ENCODE data around the gene ERCC4.

The ERCC4 gene

DNA sequence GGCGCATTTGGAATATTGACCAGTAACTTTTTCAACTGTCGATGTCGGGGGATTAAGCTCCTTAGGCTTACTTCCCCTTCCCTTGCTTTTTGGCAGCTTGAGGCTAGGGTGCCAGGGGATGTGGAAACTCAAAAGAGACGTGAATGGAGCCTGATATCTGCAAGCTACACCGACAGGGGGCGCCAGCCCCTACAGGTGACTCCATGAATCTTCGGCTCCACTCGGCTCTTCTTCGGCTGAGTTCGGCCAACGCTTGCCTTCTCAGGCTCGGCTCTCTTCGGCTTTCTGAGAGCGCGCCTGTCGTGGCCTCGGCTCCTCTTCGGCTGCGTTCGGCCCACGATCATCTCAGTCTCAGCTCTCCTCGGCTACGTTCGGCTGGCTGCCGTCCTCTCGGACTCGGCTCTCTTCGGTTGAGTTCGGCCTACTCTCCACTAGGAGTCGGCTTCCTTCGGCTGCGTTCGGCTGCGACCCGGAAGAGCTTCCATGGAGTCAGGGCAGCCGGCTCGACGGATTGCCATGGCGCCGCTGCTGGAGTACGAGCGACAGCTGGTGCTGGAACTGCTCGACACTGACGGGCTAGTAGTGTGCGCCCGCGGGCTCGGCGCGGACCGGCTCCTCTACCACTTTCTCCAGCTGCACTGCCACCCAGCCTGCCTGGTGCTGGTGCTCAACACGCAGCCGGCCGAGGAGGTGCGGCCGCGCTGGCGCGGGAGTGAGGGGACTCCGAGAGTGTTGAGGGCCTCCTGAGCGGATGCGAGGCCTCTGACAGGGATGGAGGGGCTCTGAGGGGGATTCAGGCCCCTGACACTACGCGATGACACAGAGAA, at the start of gene ERCC4:
ERCC4 (plus strand) TSS at position 472 of the 827 bp plus-strand sequence; CDS start at position 484, 12 bp downstream.
- TF ChIP-seq GATA3 (IDR thresholded peaks at IDR 0.05; ENCODE audit: low read depth, low read length) (no peak), GATA2 (IDR thresholded peaks at IDR 0.05; ENCODE audit: low read depth, low read length) (no peak)

DNA sequence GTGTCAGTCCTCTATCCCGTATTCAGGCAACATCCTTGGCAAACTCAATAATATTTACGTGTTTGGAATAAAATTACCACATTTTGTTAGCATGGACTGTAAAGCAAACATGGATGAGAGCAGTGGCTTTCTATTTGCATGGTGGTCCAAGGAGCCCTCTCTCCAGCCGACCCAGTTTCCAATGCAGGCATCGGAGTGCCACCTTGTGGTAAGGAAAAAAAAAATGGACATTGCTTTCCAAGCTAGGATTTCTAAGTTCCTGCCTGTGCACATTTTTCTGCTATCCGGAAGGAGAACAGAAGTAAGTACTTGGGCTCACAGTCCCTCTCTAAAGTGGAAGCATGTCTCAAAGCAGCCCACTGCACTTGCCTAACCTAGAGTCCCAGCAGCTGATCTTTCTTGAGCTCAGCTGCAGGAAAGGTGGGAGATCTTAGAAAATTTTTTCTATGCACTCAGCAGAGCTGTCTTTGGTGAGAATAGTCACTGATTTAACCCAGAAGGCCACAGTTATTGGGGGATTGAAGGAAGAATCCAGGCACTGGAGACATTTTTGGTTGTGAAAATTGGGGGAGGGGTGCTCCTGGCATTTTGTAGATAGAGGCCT, 46.0 kb upstream of the ERCC4 start:
- TF ChIP-seq GATA3 (IDR thresholded peaks at IDR 0.05; ENCODE audit: low read depth, low read length) = no peak

- TF ChIP-seq GATA3 (IDR thresholded peaks at IDR 0.05; ENCODE audit: low read depth, low read length) (no peak), GATA2 (IDR thresholded peaks at IDR 0.05; ENCODE audit: low read depth, low read length) (no peak)
Measured at GRCh38 chr16:13875614-13876284, 44.2 kb upstream of the ERCC4 start.

- TF ChIP-seq GATA2 (IDR thresholded peaks at IDR 0.05; ENCODE audit: low read depth, low read length) (no peak), GATA3 (IDR thresholded peaks at IDR 0.05; ENCODE audit: low read depth, low read length) (no peak)
Measured at GRCh38 chr16:13883276-13883675, 36.7 kb upstream of the ERCC4 start.

- TF ChIP-seq GATA2 (IDR thresholded peaks at IDR 0.05; ENCODE audit: low read depth, low read length) (no peak), GATA3 (IDR thresholded peaks at IDR 0.05; ENCODE audit: low read depth, low read length) (no peak)
Measured at GRCh38 chr16:13883881-13884280, 36.1 kb upstream of the ERCC4 start.

GRCh38 chr16:13885700-13886099, 34.3 kb upstream of the ERCC4 start:
- TF ChIP-seq GATA3 (IDR thresholded peaks at IDR 0.05; ENCODE audit: low read depth, low read length) (no peak), GATA2 (IDR thresholded peaks at IDR 0.05; ENCODE audit: low read depth, low read length) (no peak)

DNA sequence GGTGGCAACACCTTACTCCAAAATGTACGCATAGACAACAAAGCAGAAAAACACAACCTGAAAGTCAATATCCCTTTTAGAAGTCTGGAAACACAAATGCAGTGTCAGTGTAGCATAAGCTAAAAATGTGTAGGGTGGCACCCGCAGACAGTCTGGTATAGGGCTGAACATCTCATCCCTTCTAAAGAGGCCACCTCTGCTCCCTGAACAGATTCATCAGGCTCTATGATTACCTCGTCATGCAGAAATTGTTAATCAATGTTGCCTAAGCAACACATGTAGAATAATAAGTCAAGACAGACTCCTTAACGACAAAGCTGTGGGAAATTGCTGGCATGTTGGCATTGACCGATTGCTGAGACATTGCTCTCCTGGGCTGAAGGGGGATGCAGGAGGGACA, 33.3 kb upstream of the ERCC4 start:
- TF ChIP-seq GATA3 (IDR thresholded peaks at IDR 0.05; ENCODE audit: low read depth, low read length) (no peak), GATA2 (IDR thresholded peaks at IDR 0.05; ENCODE audit: low read depth, low read length) (no peak)

GRCh38 chr16:13892301-13892700, 27.7 kb upstream of the ERCC4 start:
- TF ChIP-seq GATA3 (IDR thresholded peaks at IDR 0.05; ENCODE audit: low read depth, low read length) (no peak), GATA2 (IDR thresholded peaks at IDR 0.05; ENCODE audit: low read depth, low read length) (no peak)

GRCh38 chr16:13895516-13895915, 24.4 kb upstream of the ERCC4 start:
- no peak for TF ChIP-seq GATA3 (IDR thresholded peaks at IDR 0.05; ENCODE audit: low read depth, low read length)
- no peak for TF ChIP-seq GATA2 (IDR thresholded peaks at IDR 0.05; ENCODE audit: low read depth, low read length)

GRCh38 chr16:13896543-13897182, 23.3 kb upstream of the ERCC4 start:
- TF ChIP-seq GATA3 (IDR thresholded peaks at IDR 0.05; ENCODE audit: low read depth, low read length) = no peak
- no peak for TF ChIP-seq GATA2 (IDR thresholded peaks at IDR 0.05; ENCODE audit: low read depth, low read length)

DNA sequence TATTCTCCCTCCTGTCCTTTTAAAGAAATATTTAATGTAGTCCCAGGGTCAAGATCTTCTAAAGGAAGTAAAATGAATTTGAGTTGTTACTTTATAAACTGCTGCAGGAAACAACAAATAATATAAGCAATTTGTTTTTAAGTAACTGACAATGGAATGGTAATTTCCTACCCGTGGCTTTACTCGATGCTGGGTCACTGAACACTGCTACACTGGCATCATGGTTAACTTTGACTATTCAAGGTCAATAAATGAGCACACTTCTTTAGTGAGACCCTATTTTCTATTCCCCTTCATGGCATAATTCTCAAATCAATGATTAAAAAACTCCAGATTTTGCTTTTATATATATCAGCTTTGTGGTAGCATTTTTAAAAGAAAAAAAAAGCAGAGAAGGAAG, 22.1 kb upstream of the ERCC4 start:
- TF ChIP-seq GATA3 (IDR thresholded peaks at IDR 0.05; ENCODE audit: low read depth, low read length) (no peak), GATA2 (IDR thresholded peaks at IDR 0.05; ENCODE audit: low read depth, low read length) (no peak)

GRCh38 chr16:13898233-13898632, 21.7 kb upstream of the ERCC4 start:
- TF ChIP-seq GATA2 (IDR thresholded peaks at IDR 0.05; ENCODE audit: low read depth, low read length) = no peak
- TF ChIP-seq GATA3 (IDR thresholded peaks at IDR 0.05; ENCODE audit: low read depth, low read length) = no peak

DNA sequence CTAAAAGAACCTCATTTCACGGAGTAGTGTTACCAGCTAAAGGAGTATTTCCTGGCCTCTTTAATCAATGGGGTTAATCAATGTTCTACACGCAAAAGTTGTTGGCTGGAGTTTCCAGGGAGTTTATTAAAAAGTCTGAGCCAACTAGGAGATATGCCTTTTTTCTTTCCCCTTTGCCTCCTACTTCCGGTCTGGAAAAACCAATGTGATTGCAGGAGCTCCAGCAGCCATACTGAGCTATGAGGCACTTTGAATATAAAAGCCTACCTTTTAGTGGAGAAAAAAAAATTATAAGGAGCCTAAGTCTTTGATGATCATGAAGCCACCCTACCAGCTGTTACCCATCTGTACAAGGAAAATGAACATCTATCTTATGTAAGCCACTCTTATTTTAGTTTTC, 17.9 kb upstream of the ERCC4 start:
- TF ChIP-seq GATA3 (IDR thresholded peaks at IDR 0.05; ENCODE audit: low read depth, low read length) = no peak
- TF ChIP-seq GATA2 (IDR thresholded peaks at IDR 0.05; ENCODE audit: low read depth, low read length) = no peak

GRCh38 chr16:13902677-13903076, 17.3 kb upstream of the ERCC4 start:
- TF ChIP-seq GATA3 (IDR thresholded peaks at IDR 0.05; ENCODE audit: low read depth, low read length) = no peak
- no peak for TF ChIP-seq GATA2 (IDR thresholded peaks at IDR 0.05; ENCODE audit: low read depth, low read length)

All from SH-SY5Y (cell line).